SKM-1 (cell line): ENCODE measurements around the gene KIF7.

Source experiments
- DNase-seq: peaks from one replicate; lab custom pipeline; 2025; ENCODE audit not compliant: unreplicated experiment; lab: John Stamatoyannopoulos, UW

Gene KIF7

GRCh38 chr15:89669309-89669865, 14.1 kb upstream of the KIF7 start:
- no peak for DNase-seq

GRCh38 chr15:89668171-89668570, 12.9 kb upstream of the KIF7 start:
- no peak for DNase-seq

- DNase-seq = no peak
These were observed 12.4 kb upstream of the KIF7 start for GRCh38 chr15:89667706-89667960.

GRCh38 chr15:89666858-89667705, 11.8 kb upstream of the KIF7 start:
- no peak for DNase-seq

- DNase-seq = no peak
These were observed 11.1 kb upstream of the KIF7 start for GRCh38 chr15:89666184-89666857.

- no peak for DNase-seq
These were observed 10.3 kb upstream of the KIF7 start for GRCh38 chr15:89665449-89666181.

GRCh38 chr15:89664441-89665350, 9.4 kb upstream of the KIF7 start:
- DNase-seq = no peak

GRCh38 chr15:89662893-89663626, 7.8 kb upstream of the KIF7 start:
- DNase-seq = no peak

- no peak for DNase-seq
These were observed 5.3 kb upstream of the KIF7 start for GRCh38 chr15:89660556-89660955.

GRCh38 chr15:89659295-89659694, 4.0 kb upstream of the KIF7 start:
- no peak for DNase-seq

GRCh38 chr15:89657686-89658200, 2.5 kb upstream of the KIF7 start:
- no peak for DNase-seq

- DNase-seq = no peak
These were observed 999 bp upstream of the KIF7 start for GRCh38 chr15:89656116-89656815.

- DNase-seq = no peak
These were observed 936 bp downstream of the KIF7 start for GRCh38 chr15:89654301-89654761.

GRCh38 chr15:89653578-89653977, 1.7 kb downstream of the KIF7 start:
- DNase-seq = no peak

- no peak for DNase-seq
These were observed 2.6 kb downstream of the KIF7 start for GRCh38 chr15:89652666-89653065.

GRCh38 chr15:89652131-89652530, 3.1 kb downstream of the KIF7 start:
- DNase-seq = no peak

GRCh38 chr15:89649716-89650115, 5.6 kb downstream of the KIF7 start:
- no peak for DNase-seq

- DNase-seq = no peak
These were observed 6.1 kb downstream of the KIF7 start for GRCh38 chr15:89649013-89649625.
